ENCODE measurements around the gene ZBED1. TPM values are rescaled to one million over a fixed set of nuclear protein-coding genes. Genes with fewer than 3 reads are reported as not detected.

ZBED1 gene
- total and polyA plus RNA-seq, 9 of the 15 experiments (the other 6 are each of a cell fraction or from before 2014, with no cell fraction given) = 0.61 to 27.6 (median 13.9) TPM

DNA sequence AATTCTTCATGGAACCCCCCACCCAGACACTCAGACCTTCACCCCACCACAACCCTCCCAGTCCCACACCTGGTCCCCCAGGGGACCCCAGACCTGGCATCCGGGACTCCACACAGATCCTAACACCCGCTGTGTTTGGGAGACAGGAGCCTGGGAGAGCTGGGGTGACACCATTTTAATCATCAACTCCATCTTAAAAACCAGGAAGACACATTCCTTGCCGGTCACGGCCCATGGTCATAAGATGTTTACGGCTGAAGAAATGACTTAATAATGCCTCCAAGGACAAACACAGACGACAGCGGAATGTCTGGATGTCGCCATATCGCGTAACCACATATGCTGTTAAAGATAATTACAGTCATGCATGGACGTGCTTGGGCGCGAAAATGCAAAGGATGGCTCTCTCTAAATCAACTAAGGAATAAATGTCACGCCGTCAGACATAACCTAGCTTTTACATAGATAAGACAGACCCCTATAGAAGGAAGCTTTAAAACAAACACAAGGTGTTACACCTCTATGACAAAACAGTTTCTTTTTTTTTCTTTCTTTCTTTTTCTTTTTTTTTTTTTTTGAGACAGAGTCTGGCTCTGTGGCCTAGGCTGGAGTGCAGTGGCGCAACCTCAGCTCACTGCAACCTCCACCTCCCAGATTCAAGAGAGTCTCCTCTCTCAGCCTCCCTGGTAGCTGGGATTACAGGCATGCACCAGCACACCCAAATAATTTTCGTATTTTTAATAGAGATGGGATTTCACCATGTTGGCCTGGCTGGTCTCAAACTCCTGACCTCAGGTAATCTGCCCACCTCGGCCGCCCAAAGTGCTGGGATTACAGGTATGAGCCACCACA lies 2.1 kb upstream of the ZBED1 start (continued):
- TF ChIP-seq, protein P1, sequence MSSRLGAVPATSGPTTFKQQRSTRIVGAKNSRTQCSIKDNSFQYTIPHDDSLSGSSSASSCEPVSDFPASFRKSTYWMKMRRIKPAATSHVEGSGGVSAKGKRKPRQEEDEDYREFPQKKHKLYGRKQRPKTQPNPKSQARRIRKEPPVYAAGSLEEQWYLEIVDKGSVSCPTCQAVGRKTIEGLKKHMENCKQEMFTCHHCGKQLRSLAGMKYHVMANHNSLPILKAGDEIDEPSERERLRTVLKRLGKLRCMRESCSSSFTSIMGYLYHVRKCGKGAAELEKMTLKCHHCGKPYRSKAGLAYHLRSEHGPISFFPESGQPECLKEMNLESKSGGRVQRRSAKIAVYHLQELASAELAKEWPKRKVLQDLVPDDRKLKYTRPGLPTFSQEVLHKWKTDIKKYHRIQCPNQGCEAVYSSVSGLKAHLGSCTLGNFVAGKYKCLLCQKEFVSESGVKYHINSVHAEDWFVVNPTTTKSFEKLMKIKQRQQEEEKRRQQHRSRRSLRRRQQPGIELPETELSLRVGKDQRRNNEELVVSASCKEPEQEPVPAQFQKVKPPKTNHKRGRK (tag; IDR thresholded peaks at IDR 0.05) = no peak
- TF ChIP-seq ZBTB17 (CRISPR knock-in tag; IDR thresholded peaks at IDR 0.05) = peak; percentile 85
- TF ChIP-seq STAT5B (CRISPR knock-in tag; IDR thresholded peaks at IDR 0.05) = peak; percentile 74; the same call in 1 of the 2 replicates
- no peak for TF ChIP-seq ZC3H4 (CRISPR knock-in tag; IDR thresholded peaks at IDR 0.05; ENCODE audit: borderline replicate concordance)
- TF ChIP-seq ERF (CRISPR knock-in tag; IDR thresholded peaks at IDR 0.05) = peak; percentile 88; the same call in 1 of the 2 replicates
- 0 out of 2 replicates have a peak, but pooled peaks have one; percentile 43 for TF ChIP-seq MAFG (tag; conservative IDR thresholded peaks at IDR 0.05)
- no peak for TF ChIP-seq ZNF445 (CRISPR knock-in tag; IDR thresholded peaks at IDR 0.05; ENCODE audit: low read depth)
- TF ChIP-seq TCF3 (CRISPR knock-in tag; IDR thresholded peaks at IDR 0.05) = peak; percentile 72
- TF ChIP-seq, protein P2, sequence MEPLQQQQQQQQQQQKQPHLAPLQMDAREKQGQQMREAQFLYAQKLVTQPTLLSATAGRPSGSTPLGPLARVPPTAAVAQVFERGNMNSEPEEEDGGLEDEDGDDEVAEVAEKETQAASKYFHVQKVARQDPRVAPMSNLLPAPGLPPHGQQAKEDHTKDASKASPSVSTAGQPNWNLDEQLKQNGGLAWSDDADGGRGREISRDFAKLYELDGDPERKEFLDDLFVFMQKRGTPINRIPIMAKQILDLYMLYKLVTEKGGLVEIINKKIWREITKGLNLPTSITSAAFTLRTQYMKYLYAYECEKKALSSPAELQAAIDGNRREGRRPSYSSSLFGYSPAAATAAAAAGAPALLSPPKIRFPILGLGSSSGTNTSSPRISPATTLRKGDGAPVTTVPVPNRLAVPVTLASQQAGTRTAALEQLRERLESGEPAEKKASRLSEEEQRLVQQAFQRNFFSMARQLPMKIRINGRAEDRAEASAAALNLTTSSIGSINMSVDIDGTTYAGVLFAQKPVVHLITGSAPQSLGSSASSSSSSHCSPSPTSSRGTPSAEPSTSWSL (CRISPR knock-in tag; IDR thresholded peaks at IDR 0.05; ENCODE audit: borderline replicate concordance) = peak; percentile 70; the same call in 1 of the 2 replicates
- TF ChIP-seq, protein P3, sequence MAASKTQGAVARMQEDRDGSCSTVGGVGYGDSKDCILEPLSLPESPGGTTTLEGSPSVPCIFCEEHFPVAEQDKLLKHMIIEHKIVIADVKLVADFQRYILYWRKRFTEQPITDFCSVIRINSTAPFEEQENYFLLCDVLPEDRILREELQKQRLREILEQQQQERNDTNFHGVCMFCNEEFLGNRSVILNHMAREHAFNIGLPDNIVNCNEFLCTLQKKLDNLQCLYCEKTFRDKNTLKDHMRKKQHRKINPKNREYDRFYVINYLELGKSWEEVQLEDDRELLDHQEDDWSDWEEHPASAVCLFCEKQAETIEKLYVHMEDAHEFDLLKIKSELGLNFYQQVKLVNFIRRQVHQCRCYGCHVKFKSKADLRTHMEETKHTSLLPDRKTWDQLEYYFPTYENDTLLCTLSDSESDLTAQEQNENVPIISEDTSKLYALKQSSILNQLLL (CRISPR knock-in tag; IDR thresholded peaks at IDR 0.05; ENCODE audit: borderline replicate concordance) = no peak
- TF ChIP-seq NCOA1 (IDR thresholded peaks at IDR 0.05; ENCODE audit: low read depth) = peak; percentile 75; the same call in 1 of the 2 replicates
- peak; percentile 64; the same call in 1 of the 2 replicates for TF ChIP-seq ZNF444 (CRISPR knock-in tag; IDR thresholded peaks at IDR 0.05)
- peak; percentile 60; the same call in 1 of the 2 replicates for TF ChIP-seq ZNF212 (CRISPR knock-in tag; IDR thresholded peaks at IDR 0.05)
- TF ChIP-seq, protein P4, sequence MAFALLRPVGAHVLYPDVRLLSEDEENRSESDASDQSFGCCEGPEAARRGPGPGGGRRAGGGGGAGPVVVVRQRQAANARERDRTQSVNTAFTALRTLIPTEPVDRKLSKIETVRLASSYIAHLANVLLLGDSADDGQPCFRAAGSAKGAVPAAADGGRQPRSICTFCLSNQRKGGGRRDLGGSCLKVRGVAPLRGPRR (CRISPR knock-in tag; IDR thresholded peaks at IDR 0.05) = peak; percentile 96
- TF ChIP-seq ZFP1 (CRISPR knock-in tag; IDR thresholded peaks at IDR 0.05) = peak; percentile 76; the same call in 1 of the 2 replicates
- no peak for TF ChIP-seq TAF9B (IDR thresholded peaks at IDR 0.05; ENCODE audit: partially characterized antibody)
- peak; percentile 97 for TF ChIP-seq ZNF583 (CRISPR knock-in tag; IDR thresholded peaks at IDR 0.05)
- TF ChIP-seq ZBTB1 (CRISPR knock-in tag; IDR thresholded peaks at IDR 0.05; ENCODE audit: borderline replicate concordance, low read depth) = no peak
- peak; percentile 82 for TF ChIP-seq TEAD4 (IDR thresholded peaks at IDR 0.05; ENCODE audit: low read length)
- no peak for TF ChIP-seq TEAD4 (CRISPR knock-in tag; IDR thresholded peaks at IDR 0.05; ENCODE audit: borderline replicate concordance)
- TF ChIP-seq ZNF143 (CRISPR knock-in tag; IDR thresholded peaks at IDR 0.05) = no peak
- peak; percentile 79; the same call in 1 of the 2 replicates for TF ChIP-seq ESRRA (IDR thresholded peaks at IDR 0.05; ENCODE audit: borderline replicate concordance, low read depth)
- TF ChIP-seq TGIF2 (CRISPR knock-in tag; IDR thresholded peaks at IDR 0.05) = no peak
- peak; percentile 59 for TF ChIP-seq POLR2H (tag; IDR thresholded peaks at IDR 0.05; ENCODE audit: low read depth)
